Heart left ventricle (tissue), 16 donors: ENCODE data around the gene SCGB1C1. TPM values are rescaled to one million over a fixed set of nuclear protein-coding genes. Genes with fewer than 3 reads are reported as not detected.
A peak's percentile ranks its signal among the peaks of the same experiment; 100 is the strongest.

Experiments
- ATAC-seq, 4 donors: fragments of 200-7000 bp; cut with Tn5 transposase; one replicate each; pipeline ENCODE4 v1.9.1; 2020 to 2022; ENCODE audit warnings: moderate library complexity in 4 of 4, mild to moderate bottlenecking in 3 of 4, moderate number of reproducible peaks in 1 of 4
- DNase-seq, 5 donors: peaks; one replicate each; pipeline ENCODE4 v3.0.0-alpha.2; 2020
- H3K27ac ChIP-seq, 12 donors: fragments of 200-600 bp; sonication (generic) in 4 of 12; one replicate each; pipeline versions ENCODE4 v1.5.0 to v1.8.0; 2016 to 2022; ENCODE audit warnings: mild to moderate bottlenecking in 2 of 12
- H3K27me3 ChIP-seq, 9 donors: fragments of 200-600 bp; sonication (generic) in 2 of 9; one replicate each; pipeline versions ENCODE4 v1.5.1 to v1.8.0; 2016 to 2022; ENCODE audit warnings: mild to moderate bottlenecking in 3 of 9
- H3K36me3 ChIP-seq, 9 donors: fragments of 200-600 bp; sonication (generic) in 2 of 9; one replicate each; pipeline versions ENCODE4 v1.5.0 to v1.8.0; 2018 to 2022; ENCODE audit warnings: mild to moderate bottlenecking in 2 of 9
- H3K4me1 ChIP-seq, 12 donors: fragments of 200-600 bp; sonication (generic) in 4 of 12; one replicate each; pipeline versions ENCODE4 v1.5.0 to v1.8.0; 2016 to 2022; ENCODE audit warnings: mild to moderate bottlenecking in 3 of 12
- H3K4me3 ChIP-seq, 12 donors: fragments of 200-600 bp; sonication (generic) in 4 of 12; one replicate each; pipeline versions ENCODE4 v1.5.0 to v1.8.0; 2017 to 2022; ENCODE audit warnings: mild to moderate bottlenecking in 9 of 12, moderate library complexity in 4 of 12
- H3K9me3 ChIP-seq, 12 donors: fragments of 200-600 bp; sonication (generic) in 4 of 12; one replicate each; pipeline versions ENCODE4 v1.5.0 to v1.8.0; 2016 to 2022; ENCODE audit warnings: mild to moderate bottlenecking in 1 of 12
- POLR2A ChIP-seq, 2 donors: fragments of 450-650 bp; IDR thresholded peaks; one replicate each; pipeline ENCODE4 v1.6.1; 2017; ENCODE audit warnings: antibody characterized with exemption in 2 of 2, mild to moderate bottlenecking in 2 of 2, moderate library complexity in 2 of 2
- WGBS, 4 donors: extraction: QIAGEN DNeasy Blood & Tissue Kit in 2 of 4; methylation state at CpG; one replicate each; pipeline versions ENCODE4 v1.1.5 to v1.1.7; 2013 to 2018; 5-methylcytosine and 5-hydroxymethylcytosine counted together
- intact Hi-C, 10 donors: fragments of 100-400 bp; cut with DNase I; formaldehyde crosslinking; loops; one replicate each; pipeline versions ENCODE4 v1.11.1 to v1.14.2; 2022
- polyA plus RNA-seq, 2 donors: library from polyadenylated mRNA; stranded (reverse); fragments of 200-250 nt; gene quantifications; one replicate each; pipeline ENCODE4 v1.2.3, GENCODE V29; 2013
- total RNA-seq, 9 donors: library from RNA; depleted of rRNA in 2 of 9; stranded (reverse); fragments of >200 nt in 2 of 9; fragmentation: NEBNext Ultra II Directional in 3 of 9; extraction: Animal tissue kit (Norgen Biotek cat#: 25700) in 3 of 9; gene quantifications; one replicate each; pipeline versions ENCODE4 v1.1.0 to v1.2.4, GENCODE V29; 2016 to 2023
- TF ChIP-seq, protein P1 (sequence below), 12 donors: fragments of 200-600 bp; sonication (generic) in 4 of 12; IDR thresholded peaks; one replicate each; pipeline versions ENCODE4 v1.5.0 to v1.8.0; 2018 to 2022; ENCODE audit warnings: antibody characterized with exemption in 12 of 12, mild to moderate bottlenecking in 5 of 12
- donor health status: ischemic (EF 13 %, LVEDD 7.1; RV severe dilation, severe dysfunction).
- donor health status: healthy with polysubstance abuse.
- donor health status: DM: no; HTN: yes; CAD: no.
- donor health status: DM: no; HTN: no; CAD: no.
- donor health status: ischemic (EF 25% LVEDD 6.9; RV normal size, moderate dysfunction).
- donor health status: ischemic (EF 25% LVEDD 5.7; RV mildly dilated, moderate dysfunction).
- donor health status: healthy.
- donor health status: DM: yes; HTN: yes; CAD: no.
- donor health status: ischemic (EF 35%, LVEDD 5.7; RV mildly dilated, moderate dysfunction).
- donor health status: nonischemic (EF 11% LVEDD 7.7; RV severe dilation, severe dysfunction).
- donor health status: DM: yes; HTN: yes; CAD: no.
- donor health status: PGD.
- donor health status: ischemic (EF 29% LVEDD 5.4; RV normal size, mild dysfunction).
- donor health status: nonischemic (EF 23%, LVEDD 6.1; RV moderate dilation, normal function).

The SCGB1C1 gene
- total and polyA plus RNA-seq, 11 donors = not detected

DNA sequence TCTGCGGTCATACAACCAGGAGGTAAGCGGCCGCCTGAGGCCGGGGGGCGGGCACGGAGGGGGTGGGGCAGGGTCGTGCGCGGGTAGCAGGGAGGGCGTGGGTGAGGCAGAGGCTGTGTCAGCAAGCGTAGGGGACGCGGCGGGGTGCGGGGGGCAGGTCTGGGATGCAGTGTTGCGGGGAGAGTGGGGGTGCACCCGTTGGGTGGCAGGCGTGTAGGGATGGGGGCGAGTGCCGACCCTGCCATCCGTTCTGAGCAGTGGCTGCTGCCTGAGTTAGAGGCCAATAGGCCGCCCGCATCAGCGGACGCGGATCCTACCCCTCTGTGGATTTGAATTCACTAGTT, 16.0 kb downstream of the SCGB1C1 start:
- peak overlapping the region; percentile 96 to 100 (median 99) for H3K27ac ChIP-seq
- DNase-seq (peak in 1 of 5 donors; percentile 63), ATAC-seq (peak in 1 of 4 donors; percentile 5)
- 0 to 2% (median 1%) methylated on average over 21 to 26 of the region's 26 CpGs for WGBS, 4 donors
- H3K4me3 ChIP-seq = peak overlapping the region; percentile 65 to 100 (median 89)
- no peaks in the 10 kb centered on the region for H3K9me3 ChIP-seq
- H3K27me3 ChIP-seq = no peaks in the 10 kb centered on the region
- TF ChIP-seq, protein P1, sequence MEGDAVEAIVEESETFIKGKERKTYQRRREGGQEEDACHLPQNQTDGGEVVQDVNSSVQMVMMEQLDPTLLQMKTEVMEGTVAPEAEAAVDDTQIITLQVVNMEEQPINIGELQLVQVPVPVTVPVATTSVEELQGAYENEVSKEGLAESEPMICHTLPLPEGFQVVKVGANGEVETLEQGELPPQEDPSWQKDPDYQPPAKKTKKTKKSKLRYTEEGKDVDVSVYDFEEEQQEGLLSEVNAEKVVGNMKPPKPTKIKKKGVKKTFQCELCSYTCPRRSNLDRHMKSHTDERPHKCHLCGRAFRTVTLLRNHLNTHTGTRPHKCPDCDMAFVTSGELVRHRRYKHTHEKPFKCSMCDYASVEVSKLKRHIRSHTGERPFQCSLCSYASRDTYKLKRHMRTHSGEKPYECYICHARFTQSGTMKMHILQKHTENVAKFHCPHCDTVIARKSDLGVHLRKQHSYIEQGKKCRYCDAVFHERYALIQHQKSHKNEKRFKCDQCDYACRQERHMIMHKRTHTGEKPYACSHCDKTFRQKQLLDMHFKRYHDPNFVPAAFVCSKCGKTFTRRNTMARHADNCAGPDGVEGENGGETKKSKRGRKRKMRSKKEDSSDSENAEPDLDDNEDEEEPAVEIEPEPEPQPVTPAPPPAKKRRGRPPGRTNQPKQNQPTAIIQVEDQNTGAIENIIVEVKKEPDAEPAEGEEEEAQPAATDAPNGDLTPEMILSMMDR (IDR thresholded peaks at IDR 0.05) = no peak
- TF ChIP-seq POLR2A (IDR thresholded peaks at IDR 0.05) = no peak
- peaks cover 0 to 65% (median 60%) of the 10 kb centered on the region in 9 donors for H3K36me3 ChIP-seq
- intact Hi-C loops = loop anchor here in 9 of 10 donors (1.0 to 10.0 kb wide), 14 partner anchors 26 to 306 kb away; partner anchors contain the start of genes PTDSS2 (in 3 of the 9), RNH1 (in 3 of the 9), IFITM2 (in 2 of the 9) and PSMD13 (in 2 of the 9)
- H3K4me1 ChIP-seq = peaks cover 19 to 53% (median 36%) of the 10 kb centered on the region in 12 donors

GRCh38 chr11:209275-210121, 16.6 kb downstream of the SCGB1C1 start:
- no peak for DNase-seq
- WGBS, 4 donors = 34 to 51% (median 49%) methylated on average over 21 to 29 of the region's 29 CpGs
- Histone ChIP-seq H3K36me3 (peaks cover 0 to 65% (median 60%) of the 10 kb centered on the region in 9 donors), H3K4me3 (peak overlapping the region; percentile 65 to 100 (median 89)), H3K27ac (peak overlapping the region in 11 of 12 donors; percentile 97 to 100 (median 99)), H3K9me3 (no peaks in the 10 kb centered on the region), H3K27me3 (no peaks in the 10 kb centered on the region), H3K4me1 (peaks cover 19 to 47% (median 34%) of the 10 kb centered on the region in 12 donors)
- ATAC-seq = no peak
- intact Hi-C loops = loop anchor here in 9 of 10 donors (2.0 to 10.0 kb wide), 13 partner anchors 25 to 305 kb away; partner anchors contain the start of genes PTDSS2 (in 3 of the 9), RNH1 (in 3 of the 9), B4GALNT4 (in 2 of the 9) and IFITM2 (in 2 of the 9)
- no peak for TF ChIP-seq POLR2A (IDR thresholded peaks at IDR 0.05)
- TF ChIP-seq, protein P1 (IDR thresholded peaks at IDR 0.05) = no peak

DNA sequence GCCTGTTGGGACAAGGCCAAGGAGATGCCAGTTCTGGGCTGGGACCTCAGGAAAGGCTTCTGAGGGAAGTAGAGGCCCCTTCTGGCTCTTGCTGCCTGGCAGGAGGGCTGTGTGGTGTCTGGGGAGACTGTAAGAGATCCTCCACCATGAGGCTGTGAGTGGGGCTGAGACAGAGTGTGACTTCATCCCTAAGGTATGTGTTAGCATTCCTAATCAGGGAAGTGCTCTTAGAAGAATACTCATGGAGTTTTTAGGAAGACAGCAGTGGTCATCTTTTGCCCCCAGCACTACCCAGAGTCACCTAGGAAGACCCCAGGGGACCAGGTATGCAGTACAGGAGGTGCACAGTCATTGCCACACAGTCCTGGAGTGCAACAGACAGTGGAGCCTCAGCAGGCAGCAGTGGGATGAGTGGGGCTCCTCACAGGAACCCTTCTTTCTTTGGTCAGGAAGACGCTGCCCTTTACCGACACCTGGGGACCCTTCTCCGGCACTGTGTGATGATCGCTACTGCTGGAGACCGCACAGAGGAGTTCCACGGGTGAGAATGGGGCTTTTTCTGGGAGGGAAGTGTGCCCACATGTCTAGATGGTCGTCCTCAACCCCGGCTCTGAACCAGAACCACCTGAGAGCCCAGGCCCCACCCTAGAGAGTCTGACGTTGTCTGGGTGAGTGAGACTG, 17.4 kb downstream of the SCGB1C1 start:
- TF ChIP-seq, protein P1 (IDR thresholded peaks at IDR 0.05) = no peak
- no peak for TF ChIP-seq POLR2A (IDR thresholded peaks at IDR 0.05)
- intact Hi-C loops = loop anchor here in 2 of 10 donors (2.0 to 10.0 kb wide), 2 partner anchors 25 to 155 kb away; partner anchors contain the start of gene B4GALNT4 (in 1 of the 2)
- WGBS, 4 donors = 83 to 92% (median 88%) methylated on average over 6 to 9 of the region's 9 CpGs
- ATAC-seq = no peak
- Histone ChIP-seq H3K36me3 (peaks cover 0 to 65% (median 60%) of the 10 kb centered on the region in 9 donors), H3K27ac (peak overlapping the region in 3 of 12 donors; percentile 11 to 97 (median 34)), H3K4me1 (peaks cover 18 to 42% (median 31%) of the 10 kb centered on the region in 12 donors), H3K4me3 (peak overlapping the region in 6 of 12 donors; percentile 75 to 97 (median 88)), H3K27me3 (no peaks in the 10 kb centered on the region), H3K9me3 (no peaks in the 10 kb centered on the region)
- no peak for DNase-seq
